DND-41 (cell line): ENCODE measurements around the gene ARHGAP25.

ENCODE experiments used
- CTCF ChIP-seq: IDR thresholded peaks from 2 replicates; pipeline ENCODE4 v1.5.1; 2012; ENCODE audit warnings: borderline replicate concordance, low read length, moderate library complexity, mild to moderate bottlenecking; ENCODE audit not compliant: poor library complexity, severe bottlenecking; ENCODE audit errors: extremely low read depth
- EZH2 ChIP-seq: IDR thresholded peaks from 3 replicates; pipeline ENCODE4 v1.6.1; 2012; ENCODE audit warnings: borderline replicate concordance, low read depth, mild to moderate bottlenecking, moderate library complexity, low read length, inconsistent platforms; ENCODE audit not compliant: severe bottlenecking

GRCh38 chr2:68700560-68700959, 34.1 kb upstream of the ARHGAP25 start:
- TF ChIP-seq CTCF = no peak
- no peak for TF ChIP-seq EZH2
